Mesenchymal stem cell (in vitro differentiated cells and primary cell): ENCODE results near the gene CDKN1C.

Experiments used
- DNase-seq: peaks from one replicate; pipeline ENCODE4 v3.0.0-alpha.2; 2013
- H2AFZ ChIP-seq: one replicate; pipeline ENCODE4 v1.6.1; 2013; ENCODE audit warnings: low read depth, mild to moderate bottlenecking, control low read depth, inconsistent platforms, low read length, moderate library complexity
- H2AK5ac ChIP-seq: 2 replicates; pipeline ENCODE4 v1.6.1; 2013; ENCODE audit warnings: low read length, moderate library complexity, mild to moderate bottlenecking, inconsistent platforms; ENCODE audit not compliant: severe bottlenecking
- H2BK120ac ChIP-seq: one replicate; pipeline ENCODE4 v1.6.1; 2013; ENCODE audit warnings: low read depth, mild to moderate bottlenecking, inconsistent platforms, low read length, moderate library complexity
- H2BK12ac ChIP-seq, 2 experiments: one replicate each; pipeline ENCODE4 v1.6.1; 2013; ENCODE audit warnings: inconsistent platforms in 2 of 2, low read length in 2 of 2, mild to moderate bottlenecking in 2 of 2, moderate library complexity in 2 of 2, control low read depth in 1 of 2
- H2BK15ac ChIP-seq: one replicate; pipeline ENCODE4 v1.6.1; 2013; ENCODE audit warnings: mild to moderate bottlenecking, low read depth, inconsistent platforms; ENCODE audit not compliant: poor library complexity, severe bottlenecking
- H2BK5ac ChIP-seq: 2 replicates; pipeline ENCODE4 v1.6.1; 2013; ENCODE audit warnings: low read depth, mild to moderate bottlenecking, low read length, control low read depth, inconsistent platforms; ENCODE audit not compliant: poor library complexity, severe bottlenecking
- H3K14ac ChIP-seq, 2 experiments: one replicate each; pipeline ENCODE4 v1.6.1; 2013; ENCODE audit warnings: inconsistent platforms in 2 of 2, low read length in 2 of 2, control low read depth in 1 of 2, mild to moderate bottlenecking in 1 of 2, moderate library complexity in 1 of 2
- H3K18ac ChIP-seq, 2 experiments: one replicate each; pipeline ENCODE4 v1.6.1; 2013; ENCODE audit warnings: inconsistent platforms in 2 of 2, low read length in 2 of 2, control low read depth in 1 of 2, low read depth in 1 of 2, mild to moderate bottlenecking in 1 of 2
- H3K23ac ChIP-seq, 2 experiments: one replicate each; pipeline ENCODE4 v1.6.1; 2013; ENCODE audit warnings: inconsistent platforms in 2 of 2, low read length in 2 of 2, mild to moderate bottlenecking in 2 of 2, moderate library complexity in 2 of 2, control low read depth in 1 of 2
- H3K27ac ChIP-seq: 2 replicates; pipeline ENCODE4 v1.5.1; 2013; ENCODE audit warnings: mild to moderate bottlenecking, moderate library complexity, low read length, control low read depth, inconsistent platforms; ENCODE audit not compliant: poor library complexity, severe bottlenecking
- H3K27me3 ChIP-seq, 2 experiments: 2 replicates each; pipeline versions ENCODE4 v1.6.1 to v1.7.0; 2013; ENCODE audit warnings: low read length in 2 of 2, mild to moderate bottlenecking in 2 of 2, moderate library complexity in 2 of 2, control low read depth in 1 of 2, inconsistent platforms in 1 of 2; ENCODE audit not compliant: control insufficient read depth in 1 of 2, insufficient read depth in 1 of 2
- H3K36me3 ChIP-seq, 2 experiments: 2 replicates each; pipeline versions ENCODE4 v1.6.1 to v1.7.0; 2013; ENCODE audit warnings: low read length in 2 of 2, control low read depth in 1 of 2, inconsistent platforms in 1 of 2, low read depth in 1 of 2, mild to moderate bottlenecking in 1 of 2; ENCODE audit not compliant: insufficient read depth in 2 of 2, control insufficient read depth in 1 of 2
- H3K4ac ChIP-seq, 2 experiments: one replicate each; pipeline ENCODE4 v1.6.1; 2013; ENCODE audit warnings: inconsistent platforms in 2 of 2, low read length in 2 of 2, mild to moderate bottlenecking in 2 of 2, moderate library complexity in 2 of 2, control low read depth in 1 of 2, low read depth in 1 of 2
- H3K4me1 ChIP-seq: 2 replicates; pipeline ENCODE4 v1.6.1; 2013; ENCODE audit warnings: low read depth, low read length, control low read depth; ENCODE audit not compliant: control insufficient read depth, insufficient read depth
- H3K4me2 ChIP-seq: 2 replicates; pipeline ENCODE4 v1.6.1; 2013; ENCODE audit warnings: low read length, mild to moderate bottlenecking, inconsistent platforms; ENCODE audit not compliant: poor library complexity, severe bottlenecking
- H3K4me3 ChIP-seq, 2 experiments: 2 replicates each; pipeline versions ENCODE4 v1.5.1 to v1.7.0; 2013; ENCODE audit warnings: low read length in 2 of 2, mild to moderate bottlenecking in 2 of 2, control low read depth in 1 of 2, low read depth in 1 of 2; ENCODE audit not compliant: insufficient read depth in 1 of 2
- H3K79me1 ChIP-seq: replicated peaks from 2 replicates; pipeline ENCODE4 v1.6.1; 2013; ENCODE audit warnings: mild to moderate bottlenecking, control low read depth, low read length, inconsistent platforms; ENCODE audit not compliant: poor library complexity, severe bottlenecking
- H3K9ac ChIP-seq: 2 replicates; pipeline ENCODE4 v1.7.0; 2013; ENCODE audit warnings: mild to moderate bottlenecking, low read length, moderate library complexity
- H3K9me3 ChIP-seq: 2 replicates; pipeline ENCODE4 v1.7.0; 2013; ENCODE audit warnings: mild to moderate bottlenecking, low read length; ENCODE audit not compliant: control insufficient read depth
- H4K8ac ChIP-seq: one replicate; pipeline ENCODE4 v1.6.1; 2013; ENCODE audit warnings: inconsistent platforms, mild to moderate bottlenecking, low read length, moderate library complexity
- H4K91ac ChIP-seq: one replicate; pipeline ENCODE4 v1.6.1; 2013; ENCODE audit warnings: mild to moderate bottlenecking, low read length, inconsistent platforms
- WGBS: methylation state at CpG from one replicate; pipeline ENCODE4 v1.1.7; 2013; ENCODE audit warnings: mixed read lengths; 5-methylcytosine and 5-hydroxymethylcytosine counted together

Gene CDKN1C

GRCh38 chr11:2870969-2871680, 14.4 kb downstream of the CDKN1C start:
- Histone ChIP-seq H3K36me3 (no peaks in the 10 kb centered on the region), H3K18ac (peak overlapping the region in 1 of 2 experiments; percentile 14), H3K4me1 (peaks cover 11% of the 10 kb centered on the region), H3K23ac (no peak overlapping the region), H3K14ac (no peak overlapping the region), H3K79me1 (no peaks in the 10 kb centered on the region), H2AFZ (no peak overlapping the region), H2AK5ac (no peak overlapping the region), H3K4ac (peak overlapping the region in 1 of 2 experiments; percentile 30), H3K4me3 (no peak overlapping the region), H2BK12ac (peak overlapping the region in 1 of 2 experiments; percentile 7), H3K9me3 (peaks cover 8% of the 10 kb centered on the region), H3K9ac (no peak overlapping the region), H2BK15ac (no peak overlapping the region), H4K91ac (no peak overlapping the region), H2BK120ac (no peak overlapping the region), H2BK5ac (no peak overlapping the region), H3K27me3 (peaks cover 22 to 56% of the 10 kb centered on the region in 2 experiments), H3K4me2 (no peak overlapping the region), H4K8ac (no peak overlapping the region), H3K27ac (no peak overlapping the region)
- DNase-seq = no peak
- WGBS = 61% methylated on average over 22 of the region's 22 CpGs

- H4K91ac ChIP-seq = no peak overlapping the region
- H4K8ac ChIP-seq = no peak overlapping the region
- H3K27me3 ChIP-seq = peaks cover 22 to 56% of the 10 kb centered on the region in 2 experiments
- DNase-seq = no peak
- H2BK5ac ChIP-seq = no peak overlapping the region
- no peak overlapping the region for H3K18ac ChIP-seq
- 77% methylated on average over 17 of the region's 17 CpGs for WGBS
- H2AFZ ChIP-seq = no peak overlapping the region
- no peak overlapping the region for H3K9ac ChIP-seq
- no peak overlapping the region for H3K4ac ChIP-seq
- no peak overlapping the region for H3K27ac ChIP-seq
- no peak overlapping the region for H3K23ac ChIP-seq
- H3K9me3 ChIP-seq = peaks cover 8% of the 10 kb centered on the region
- H2AK5ac ChIP-seq = no peak overlapping the region
- H2BK12ac ChIP-seq = no peak overlapping the region
- peaks cover 11% of the 10 kb centered on the region for H3K4me1 ChIP-seq
- no peak overlapping the region for H2BK120ac ChIP-seq
- no peak overlapping the region for H3K4me2 ChIP-seq
- H3K79me1 ChIP-seq = no peaks in the 10 kb centered on the region
- no peak overlapping the region for H3K14ac ChIP-seq
- no peak overlapping the region for H2BK15ac ChIP-seq
- H3K36me3 ChIP-seq = no peaks in the 10 kb centered on the region
- no peak overlapping the region for H3K4me3 ChIP-seq
Measured at GRCh38 chr11:2870460-2870859, 15.1 kb downstream of the CDKN1C start.

- WGBS = 16% methylated on average over 73 of the region's 90 CpGs
- Histone ChIP-seq H3K4me1 (peaks cover 11% of the 10 kb centered on the region), H4K91ac (no peak overlapping the region), H2BK15ac (no peak overlapping the region), H3K9me3 (peaks cover 8% of the 10 kb centered on the region), H3K27me3 (peaks cover 22 to 58% of the 10 kb centered on the region in 2 experiments), H2BK12ac (no peak overlapping the region), H3K79me1 (no peaks in the 10 kb centered on the region), H3K36me3 (no peaks in the 10 kb centered on the region), H3K4me3 (peak overlapping the region in 1 of 2 experiments; percentile 39), H3K14ac (no peak overlapping the region), H3K9ac (no peak overlapping the region), H3K27ac (no peak overlapping the region), H2AFZ (no peak overlapping the region), H4K8ac (peak overlapping the region; percentile 24), H3K23ac (peak overlapping the region in 1 of 2 experiments; percentile 10), H2BK5ac (no peak overlapping the region), H3K4me2 (no peak overlapping the region), H2BK120ac (no peak overlapping the region), H3K4ac (no peak overlapping the region), H3K18ac (no peak overlapping the region), H2AK5ac (no peak overlapping the region)
- no peak for DNase-seq
Measured at GRCh38 chr11:2869561-2870427, 15.8 kb downstream of the CDKN1C start.

- no peak overlapping the region for H2AFZ ChIP-seq
- no peak overlapping the region for H3K27ac ChIP-seq
- H2BK5ac ChIP-seq = no peak overlapping the region
- no peak overlapping the region for H3K9ac ChIP-seq
- 27% methylated on average over 37 of the region's 37 CpGs for WGBS
- H3K79me1 ChIP-seq = no peaks in the 10 kb centered on the region
- DNase-seq = no peak
- H4K91ac ChIP-seq = no peak overlapping the region
- H3K4ac ChIP-seq = no peak overlapping the region
- H3K14ac ChIP-seq = no peak overlapping the region
- H3K18ac ChIP-seq = no peak overlapping the region
- no peaks in the 10 kb centered on the region for H3K36me3 ChIP-seq
- H2AK5ac ChIP-seq = no peak overlapping the region
- H2BK15ac ChIP-seq = no peak overlapping the region
- H3K23ac ChIP-seq = peak overlapping the region in 1 of 2 experiments; percentile 10
- H3K27me3 ChIP-seq = peaks cover 22 to 65% of the 10 kb centered on the region in 2 experiments
- peak overlapping the region in 1 of 2 experiments; percentile 39 for H3K4me3 ChIP-seq
- H4K8ac ChIP-seq = no peak overlapping the region
- no peak overlapping the region for H2BK120ac ChIP-seq
- peaks cover 8% of the 10 kb centered on the region for H3K9me3 ChIP-seq
- no peak overlapping the region for H3K4me2 ChIP-seq
- H3K4me1 ChIP-seq = peaks cover 11% of the 10 kb centered on the region
- H2BK12ac ChIP-seq = no peak overlapping the region
Measured at GRCh38 chr11:2869134-2869526, 16.4 kb downstream of the CDKN1C start.
